A673 (cell line): ENCODE data around the gene CHRDL1.

Experiments used
- EZH2 ChIP-seq: fragments of 200-600 bp; sonication (generic); IDR thresholded peaks from 2 replicates; pipeline ENCODE4 v1.6.1; 2017; ENCODE audit warnings: borderline replicate concordance, low read depth, mild to moderate bottlenecking, mixed read lengths, antibody characterized with exemption, low read length; ENCODE audit not compliant: poor library complexity, severe bottlenecking
- TF ChIP-seq, protein P1 (sequence below): fragments of 300-800, 200-600 bp; sonication (generic); conservative IDR thresholded peaks from 2 replicates; pipeline ENCODE4 v1.5.1; 2017; ENCODE audit warnings: low read depth, mild to moderate bottlenecking, antibody characterized with exemption, low read length, moderate library complexity, mixed read lengths

DNA sequence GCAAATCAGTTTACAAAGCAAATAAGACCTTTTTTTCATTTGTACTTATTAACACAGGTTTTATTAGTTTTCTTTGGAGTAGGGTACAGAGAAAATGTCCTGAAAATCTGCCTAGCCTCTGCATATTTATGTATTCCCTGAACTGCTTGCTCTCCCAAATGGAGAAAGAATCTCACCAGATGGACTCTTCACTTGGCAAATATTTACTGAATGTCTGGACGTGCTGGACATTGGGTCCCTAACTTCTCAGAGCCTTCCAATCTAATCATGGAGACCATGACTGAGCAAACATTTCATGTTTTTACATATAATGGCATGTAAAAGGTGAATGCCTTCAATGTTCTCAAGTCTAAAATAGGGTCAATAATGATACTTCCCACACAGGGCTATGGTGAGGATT lies 126.0 kb downstream of the CHRDL1 start:
- TF ChIP-seq, protein P1, sequence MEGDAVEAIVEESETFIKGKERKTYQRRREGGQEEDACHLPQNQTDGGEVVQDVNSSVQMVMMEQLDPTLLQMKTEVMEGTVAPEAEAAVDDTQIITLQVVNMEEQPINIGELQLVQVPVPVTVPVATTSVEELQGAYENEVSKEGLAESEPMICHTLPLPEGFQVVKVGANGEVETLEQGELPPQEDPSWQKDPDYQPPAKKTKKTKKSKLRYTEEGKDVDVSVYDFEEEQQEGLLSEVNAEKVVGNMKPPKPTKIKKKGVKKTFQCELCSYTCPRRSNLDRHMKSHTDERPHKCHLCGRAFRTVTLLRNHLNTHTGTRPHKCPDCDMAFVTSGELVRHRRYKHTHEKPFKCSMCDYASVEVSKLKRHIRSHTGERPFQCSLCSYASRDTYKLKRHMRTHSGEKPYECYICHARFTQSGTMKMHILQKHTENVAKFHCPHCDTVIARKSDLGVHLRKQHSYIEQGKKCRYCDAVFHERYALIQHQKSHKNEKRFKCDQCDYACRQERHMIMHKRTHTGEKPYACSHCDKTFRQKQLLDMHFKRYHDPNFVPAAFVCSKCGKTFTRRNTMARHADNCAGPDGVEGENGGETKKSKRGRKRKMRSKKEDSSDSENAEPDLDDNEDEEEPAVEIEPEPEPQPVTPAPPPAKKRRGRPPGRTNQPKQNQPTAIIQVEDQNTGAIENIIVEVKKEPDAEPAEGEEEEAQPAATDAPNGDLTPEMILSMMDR: no peak
- no peak for TF ChIP-seq EZH2
